NCI-H146 treated with DMSO at 0.1 percent for 48 hours (cell line): Measurements from ENCODE around the gene NDUFB10.

Experiments used
- DNase-seq: peaks from one replicate; lab custom pipeline; 2025; ENCODE audit not compliant: unreplicated experiment; lab: John Stamatoyannopoulos, UW

NDUFB10 gene

GRCh38 chr16:1998852-1999801 is 39.8 kb downstream of the NDUFB10 start:
- DNase-seq = no peak

- DNase-seq = no peak
These were observed 40.7 kb downstream of the NDUFB10 start for GRCh38 chr16:1999866-2000514.

GRCh38 chr16:2001035-2001434 is 41.7 kb downstream of the NDUFB10 start:
- no peak for DNase-seq

- DNase-seq = no peak
These were observed 42.4 kb downstream of the NDUFB10 start for GRCh38 chr16:2001456-2002355.

- DNase-seq = no peak
These were observed 43.3 kb downstream of the NDUFB10 start for GRCh38 chr16:2002406-2003230.

GRCh38 chr16:2003231-2003826 is 44.0 kb downstream of the NDUFB10 start:
- no peak for DNase-seq

- peak; percentile 91 for DNase-seq
These were observed 44.7 kb downstream of the NDUFB10 start for GRCh38 chr16:2003827-2004641.

- no peak for DNase-seq
These were observed 45.6 kb downstream of the NDUFB10 start for GRCh38 chr16:2004795-2005517.

GRCh38 chr16:2005646-2006045 is 46.3 kb downstream of the NDUFB10 start:
- no peak for DNase-seq

- DNase-seq = no peak
These were observed 47.0 kb downstream of the NDUFB10 start for GRCh38 chr16:2006317-2006716.

GRCh38 chr16:2007081-2007836 is 47.9 kb downstream of the NDUFB10 start:
- DNase-seq = no peak

GRCh38 chr16:2008009-2008526 is 48.7 kb downstream of the NDUFB10 start:
- DNase-seq = no peak

GRCh38 chr16:2008631-2009163 is 49.4 kb downstream of the NDUFB10 start:
- DNase-seq = no peak

- no peak for DNase-seq
These were observed 49.9 kb downstream of the NDUFB10 start for GRCh38 chr16:2009164-2009711.

GRCh38 chr16:2009791-2010510 is 50.6 kb downstream of the NDUFB10 start, which contains the start of gene ZNF598:
TSS of gene ZNF598 (minus strand) at chr16:2009821.
- peak; percentile 59 for DNase-seq
